ENCODE data around the gene SGTB. TPM values are rescaled to one million over a fixed set of nuclear protein-coding genes. Genes with fewer than 3 reads are reported as not detected.
"Not testable (repeated sequence)": the region's sequence is repeated elsewhere in the genome, so short reads cannot be mapped to it uniquely, and the experiment has no call there.

Gene SGTB
- polyA plus RNA-seq, 1 donor = 4.3 TPM

DNA sequence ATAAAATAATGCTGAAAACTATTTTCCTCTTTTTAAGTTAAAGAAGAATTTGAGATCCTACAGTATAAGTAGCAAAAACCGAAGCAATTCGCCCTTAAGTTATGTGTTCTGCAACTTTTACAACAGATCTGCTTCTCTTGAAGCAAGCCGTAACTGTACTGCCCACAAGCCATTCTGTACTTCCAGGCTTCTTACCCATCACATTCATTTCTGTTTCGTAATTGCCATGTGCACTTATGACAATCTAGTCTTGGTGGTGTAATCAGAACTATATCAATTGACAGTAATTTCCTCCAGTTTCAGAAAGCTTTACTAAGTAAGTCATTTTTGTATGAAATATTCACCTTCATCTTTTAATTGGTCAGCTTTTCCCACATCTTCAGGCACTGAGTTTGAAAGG lies 13.8 kb downstream of the SGTB start:
- H3K4me1 ChIP-seq (ENCODE audit: control insufficient read depth, insufficient read depth, low read length) = no peaks in the 10 kb centered on the region
- no peak overlapping the region for H3K27ac ChIP-seq (ENCODE audit: low read length)
- H3K27me3 ChIP-seq (ENCODE audit: control insufficient read depth, insufficient read depth, low read length) = no peaks in the 10 kb centered on the region
- no peak overlapping the region for H3K4me3 ChIP-seq (ENCODE audit: low read length)
- H3K9me3 ChIP-seq (ENCODE audit: control insufficient read depth, low read depth, low read length) = no peaks in the 10 kb centered on the region
- 80% methylated on average over 1 of the region's 4 CpGs for WGBS (ENCODE audit: insufficient coverage, low lambda C conversion rate)
- no peak for DNase-seq
- H3K36me3 ChIP-seq (ENCODE audit: control insufficient read depth, insufficient read depth, low read length) = no peaks in the 10 kb centered on the region

DNA sequence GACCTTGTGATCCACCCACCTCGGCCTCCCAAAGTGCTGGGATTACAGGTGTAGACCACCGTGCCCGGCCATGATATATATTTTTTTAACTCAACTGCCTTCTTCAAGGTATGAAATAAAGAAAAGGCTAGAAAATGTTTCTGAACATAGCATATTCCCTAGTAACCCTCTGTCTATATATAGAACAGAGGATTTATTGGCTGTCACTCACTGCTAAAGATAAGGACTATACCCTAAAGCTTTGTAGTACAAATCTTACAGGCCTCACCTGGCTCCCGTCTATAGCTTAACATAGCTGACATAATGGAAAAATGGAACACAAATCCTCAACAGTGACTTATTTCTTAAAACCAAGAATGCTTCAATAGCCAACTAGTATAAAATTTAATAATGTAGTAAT lies 14.2 kb downstream of the SGTB start:
- Histone ChIP-seq H3K9me3 (ENCODE audit: control insufficient read depth, low read depth, low read length) (no peaks in the 10 kb centered on the region), H3K4me1 (ENCODE audit: control insufficient read depth, insufficient read depth, low read length) (no peaks in the 10 kb centered on the region), H3K4me3 (ENCODE audit: low read length) (no peak overlapping the region), H3K27ac (ENCODE audit: low read length) (no peak overlapping the region), H3K27me3 (ENCODE audit: control insufficient read depth, insufficient read depth, low read length) (no peaks in the 10 kb centered on the region), H3K36me3 (ENCODE audit: control insufficient read depth, insufficient read depth, low read length) (no peaks in the 10 kb centered on the region)
- DNase-seq = peak in 1 of 2 donors; percentile 15
- no CpG with 5 or more reads among the region's 4 CpGs for WGBS (ENCODE audit: insufficient coverage, low lambda C conversion rate)

DNA sequence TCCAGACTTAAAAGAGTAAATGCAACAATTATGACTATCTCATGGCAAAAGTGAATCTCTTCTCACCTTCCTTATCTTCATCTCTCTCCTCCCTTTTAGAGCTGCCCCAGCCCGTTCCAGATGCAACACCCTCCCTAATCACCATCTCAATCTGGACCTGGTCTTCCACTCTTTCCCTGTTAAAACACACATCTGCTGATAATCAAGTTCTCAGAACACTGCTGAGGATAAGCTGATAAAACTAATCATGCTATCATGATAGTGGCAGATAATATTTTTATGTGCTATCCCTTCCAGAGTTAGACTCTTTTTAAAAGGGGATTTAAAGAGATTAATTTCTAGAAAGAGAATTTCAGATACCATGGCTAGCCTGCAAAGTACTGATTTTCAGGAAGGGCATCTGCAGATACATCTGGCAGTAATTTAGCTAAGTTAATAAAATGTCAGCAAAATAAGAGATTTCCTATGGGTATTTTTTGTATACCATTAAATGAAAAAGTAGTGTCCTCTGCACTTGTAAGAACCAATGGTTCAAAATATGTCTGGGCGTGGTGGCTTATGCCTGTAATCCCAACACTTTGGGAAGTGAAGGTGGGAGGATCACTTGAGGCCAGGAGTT lies 17.2 kb downstream of the SGTB start:
- Histone ChIP-seq H3K36me3 (ENCODE audit: control insufficient read depth, insufficient read depth, low read length) (no peaks in the 10 kb centered on the region), H3K4me1 (ENCODE audit: control insufficient read depth, insufficient read depth, low read length) (no peaks in the 10 kb centered on the region), H3K4me3 (ENCODE audit: low read length) (no peak overlapping the region), H3K27ac (ENCODE audit: low read length) (no peak overlapping the region), H3K27me3 (ENCODE audit: control insufficient read depth, insufficient read depth, low read length) (no peaks in the 10 kb centered on the region), H3K9me3 (ENCODE audit: control insufficient read depth, low read depth, low read length) (no peaks in the 10 kb centered on the region)
- DNase-seq = no peak
- WGBS (ENCODE audit: insufficient coverage, low lambda C conversion rate) = no CpG with 5 or more reads among the region's 2 CpGs

DNA sequence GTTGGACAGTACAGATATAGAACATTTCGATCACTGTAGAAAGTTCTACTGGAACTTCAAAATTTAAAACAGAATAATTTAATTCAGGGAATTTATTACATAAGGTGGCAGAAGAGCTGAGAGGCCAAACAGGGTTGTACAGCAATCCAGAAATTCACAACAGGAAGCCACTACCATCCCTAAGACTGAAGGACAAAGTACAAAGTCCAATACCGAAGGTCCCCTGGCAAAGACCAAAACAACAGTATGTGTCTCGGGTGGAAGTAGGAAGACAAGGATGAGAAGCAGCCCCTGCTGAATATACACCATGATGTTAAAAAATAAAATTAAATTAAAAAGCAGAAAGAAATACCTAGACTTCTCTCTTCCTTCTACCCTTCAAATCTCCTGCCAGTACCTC lies 19.9 kb downstream of the SGTB start:
- Histone ChIP-seq H3K9me3 (ENCODE audit: control insufficient read depth, low read depth, low read length) (no peaks in the 10 kb centered on the region), H3K27me3 (ENCODE audit: control insufficient read depth, insufficient read depth, low read length) (no peaks in the 10 kb centered on the region), H3K27ac (ENCODE audit: low read length) (no peak overlapping the region), H3K4me1 (ENCODE audit: control insufficient read depth, insufficient read depth, low read length) (no peaks in the 10 kb centered on the region), H3K4me3 (ENCODE audit: low read length) (no peak overlapping the region), H3K36me3 (ENCODE audit: control insufficient read depth, insufficient read depth, low read length) (no peaks in the 10 kb centered on the region)
- no CpG with 5 or more reads among the region's 3 CpGs for WGBS (ENCODE audit: insufficient coverage, low lambda C conversion rate)
- peak in 1 of 2 donors; percentile 23 for DNase-seq

DNA sequence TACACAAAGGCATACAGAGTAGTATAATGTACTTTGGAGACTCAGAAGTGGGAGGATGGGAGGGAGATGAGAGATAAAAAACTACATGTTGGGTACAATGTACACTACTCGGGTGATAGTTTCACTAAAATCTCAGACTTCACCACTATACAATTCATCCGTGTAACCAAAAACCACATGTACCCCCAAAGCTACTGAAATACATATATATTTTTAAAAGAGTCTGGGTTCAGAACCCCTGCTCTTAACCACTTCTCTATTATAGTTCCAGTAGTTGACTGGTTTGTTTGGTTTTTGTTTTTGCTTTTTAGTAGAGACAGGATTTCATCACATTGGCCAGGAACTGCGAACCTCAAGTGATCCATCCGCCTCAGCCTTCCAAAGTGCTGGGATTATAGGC lies 22.6 kb downstream of the SGTB start:
- no peaks in the 10 kb centered on the region for H3K27me3 ChIP-seq (ENCODE audit: control insufficient read depth, insufficient read depth, low read length)
- H3K36me3 ChIP-seq (ENCODE audit: control insufficient read depth, insufficient read depth, low read length) = no peaks in the 10 kb centered on the region
- no peak overlapping the region for H3K4me3 ChIP-seq (ENCODE audit: low read length)
- no peak overlapping the region for H3K27ac ChIP-seq (ENCODE audit: low read length)
- H3K4me1 ChIP-seq (ENCODE audit: control insufficient read depth, insufficient read depth, low read length) = no peaks in the 10 kb centered on the region
- DNase-seq = no peak
- 100% methylated on average over 2 of the region's 4 CpGs for WGBS (ENCODE audit: insufficient coverage, low lambda C conversion rate)
- H3K9me3 ChIP-seq (ENCODE audit: control insufficient read depth, low read depth, low read length) = no peaks in the 10 kb centered on the region

DNA sequence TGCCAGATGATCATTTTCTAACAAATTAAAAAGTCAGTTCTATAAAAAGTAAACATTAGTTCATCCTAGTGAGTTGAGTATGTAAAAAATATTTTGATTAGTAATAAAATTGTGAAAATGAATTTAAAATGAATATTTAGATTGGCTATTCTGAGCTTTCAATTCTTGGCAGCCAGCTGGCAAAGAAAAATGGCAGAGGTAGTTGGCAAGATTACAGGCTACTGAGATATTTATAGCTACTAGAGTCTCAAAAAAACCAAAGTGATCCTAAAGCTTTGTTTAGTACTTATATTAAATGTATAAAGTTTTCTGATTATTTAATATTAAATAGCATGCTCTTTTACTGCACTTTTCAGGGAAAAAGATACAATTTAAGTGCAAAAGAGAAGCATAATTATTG lies 25.0 kb downstream of the SGTB start:
- Histone ChIP-seq H3K9me3 (ENCODE audit: control insufficient read depth, low read depth, low read length) (no peaks in the 10 kb centered on the region), H3K4me1 (ENCODE audit: control insufficient read depth, insufficient read depth, low read length) (no peaks in the 10 kb centered on the region), H3K27me3 (ENCODE audit: control insufficient read depth, insufficient read depth, low read length) (no peaks in the 10 kb centered on the region), H3K4me3 (ENCODE audit: low read length) (no peak overlapping the region), H3K27ac (ENCODE audit: low read length) (no peak overlapping the region), H3K36me3 (ENCODE audit: control insufficient read depth, insufficient read depth, low read length) (no peaks in the 10 kb centered on the region)
- no peak for DNase-seq

DNA sequence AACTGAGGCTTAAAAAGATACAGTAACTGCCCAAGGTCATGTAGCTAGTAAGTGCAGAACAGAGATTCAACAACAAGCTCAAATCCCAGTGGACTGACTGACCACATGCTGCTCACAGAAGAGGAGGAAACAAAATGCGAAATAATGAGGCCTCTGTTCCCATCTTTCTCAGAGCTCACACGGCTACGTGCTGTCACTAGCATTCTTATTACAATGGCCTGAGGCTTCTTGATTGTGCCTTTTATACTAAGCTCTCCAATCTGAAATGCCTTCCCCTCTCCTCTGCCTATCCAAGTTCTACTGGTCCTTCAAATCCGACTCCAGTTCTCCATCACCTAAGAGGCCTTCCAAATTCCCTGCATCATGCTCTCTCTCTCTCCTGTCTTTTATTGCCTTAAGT lies 26.0 kb downstream of the SGTB start:
- Histone ChIP-seq H3K27me3 (ENCODE audit: control insufficient read depth, insufficient read depth, low read length) (no peaks in the 10 kb centered on the region), H3K9me3 (ENCODE audit: control insufficient read depth, low read depth, low read length) (no peaks in the 10 kb centered on the region), H3K36me3 (ENCODE audit: control insufficient read depth, insufficient read depth, low read length) (no peaks in the 10 kb centered on the region), H3K4me1 (ENCODE audit: control insufficient read depth, insufficient read depth, low read length) (no peaks in the 10 kb centered on the region), H3K27ac (ENCODE audit: low read length) (no peak overlapping the region), H3K4me3 (ENCODE audit: low read length) (no peak overlapping the region)
- DNase-seq = no peak
- no CpG with 5 or more reads among the region's 4 CpGs for WGBS (ENCODE audit: insufficient coverage, low lambda C conversion rate)

DNA sequence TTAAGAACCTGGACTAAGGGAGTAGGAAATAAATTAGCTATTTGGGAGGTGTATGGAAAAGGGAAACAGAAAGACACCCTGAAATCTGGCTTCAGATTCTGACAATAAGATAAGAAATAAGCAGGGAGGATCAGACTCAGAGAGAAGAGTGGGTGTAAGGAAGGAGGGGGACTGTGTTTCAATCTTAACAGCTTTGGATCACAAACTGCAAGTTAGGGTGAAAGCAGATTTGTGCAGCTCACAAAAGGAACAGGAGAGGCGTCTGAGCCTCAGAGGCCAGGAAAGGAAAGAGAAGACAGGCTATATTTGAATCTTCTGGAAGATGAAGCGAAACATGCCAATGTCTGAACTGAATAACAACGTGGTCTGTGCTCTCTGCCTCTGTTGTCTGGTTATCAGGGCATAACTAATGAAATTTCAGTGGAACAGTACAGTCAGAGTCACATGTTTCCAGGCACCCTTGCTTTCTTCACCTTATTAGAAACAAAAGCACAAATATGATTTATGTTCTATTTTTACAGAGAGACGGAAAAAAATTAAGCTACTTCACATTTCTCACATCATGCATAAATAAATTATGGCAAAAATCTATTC lies 26.6 kb downstream of the SGTB start:
- WGBS (ENCODE audit: insufficient coverage, low lambda C conversion rate) = 67% methylated on average over 1 of the region's 4 CpGs
- no peaks in the 10 kb centered on the region for H3K4me1 ChIP-seq (ENCODE audit: control insufficient read depth, insufficient read depth, low read length)
- no peaks in the 10 kb centered on the region for H3K9me3 ChIP-seq (ENCODE audit: control insufficient read depth, low read depth, low read length)
- no peak overlapping the region for H3K27ac ChIP-seq (ENCODE audit: low read length)
- no peaks in the 10 kb centered on the region for H3K27me3 ChIP-seq (ENCODE audit: control insufficient read depth, insufficient read depth, low read length)
- H3K4me3 ChIP-seq (ENCODE audit: low read length) = no peak overlapping the region
- peak in 1 of 2 donors; percentile 17 for DNase-seq
- no peaks in the 10 kb centered on the region for H3K36me3 ChIP-seq (ENCODE audit: control insufficient read depth, insufficient read depth, low read length)

DNA sequence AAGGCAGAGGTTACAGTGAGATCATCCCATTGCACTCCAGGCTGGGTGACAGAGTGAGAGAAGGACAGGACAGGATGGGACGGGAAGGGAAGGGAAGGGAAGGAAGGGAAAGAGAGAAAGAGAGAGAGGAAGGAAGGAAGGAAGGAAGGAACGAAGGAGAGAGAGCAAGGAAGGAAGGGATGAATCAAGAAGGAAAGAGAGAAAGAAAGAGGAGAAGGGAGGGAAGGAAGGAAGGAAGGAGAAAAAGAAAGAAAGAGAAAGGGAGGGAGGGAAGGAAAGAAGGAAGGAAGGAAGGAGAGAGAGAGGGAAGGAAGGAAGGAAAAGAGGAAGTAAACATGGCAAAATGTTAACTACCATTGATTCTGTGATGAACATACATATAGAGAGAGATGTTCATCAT lies 28.8 kb downstream of the SGTB start:
- no peak overlapping the region for H3K4me3 ChIP-seq (ENCODE audit: low read length)
- WGBS (ENCODE audit: insufficient coverage, low lambda C conversion rate) = 92% methylated on average over 2 of the region's 2 CpGs
- no peaks in the 10 kb centered on the region for H3K27me3 ChIP-seq (ENCODE audit: control insufficient read depth, insufficient read depth, low read length)

DNA sequence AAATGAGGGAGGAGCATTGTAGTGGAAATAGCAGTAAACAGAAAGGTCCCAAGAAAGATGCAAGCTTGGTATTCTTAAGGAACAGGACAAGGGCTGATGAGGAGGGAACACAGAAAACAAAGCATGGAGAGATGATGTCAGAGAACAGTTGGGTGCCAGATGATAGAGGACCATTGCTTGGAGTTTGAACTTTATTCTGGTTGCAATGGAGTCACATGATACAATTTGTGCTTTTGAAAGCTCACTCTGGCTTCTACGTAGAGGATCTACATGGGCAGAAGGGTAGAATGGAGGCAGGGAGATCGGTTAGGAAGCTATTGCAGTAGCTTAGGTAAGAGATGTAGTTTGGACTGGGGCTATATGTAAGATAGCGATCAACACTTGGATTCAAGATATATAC lies 39.8 kb downstream of the SGTB start:
- Histone ChIP-seq H3K36me3 (ENCODE audit: control insufficient read depth, insufficient read depth, low read length) (no peaks in the 10 kb centered on the region), H3K4me3 (ENCODE audit: low read length) (no peak overlapping the region), H3K27me3 (ENCODE audit: control insufficient read depth, insufficient read depth, low read length) (no peaks in the 10 kb centered on the region), H3K4me1 (ENCODE audit: control insufficient read depth, insufficient read depth, low read length) (no peaks in the 10 kb centered on the region), H3K27ac (ENCODE audit: low read length) (no peak overlapping the region), H3K9me3 (ENCODE audit: control insufficient read depth, low read depth, low read length) (no peaks in the 10 kb centered on the region)
- no CpG with 5 or more reads among the region's 3 CpGs for WGBS (ENCODE audit: insufficient coverage, low lambda C conversion rate)
- no peak for DNase-seq

More for the DNA sequence above, 28.8 kb downstream of the SGTB start:
- DNase-seq = no peak
- no peaks in the 10 kb centered on the region for H3K4me1 ChIP-seq (ENCODE audit: control insufficient read depth, insufficient read depth, low read length)
- H3K9me3 ChIP-seq (ENCODE audit: control insufficient read depth, low read depth, low read length) = no peaks in the 10 kb centered on the region
- no peak overlapping the region for H3K27ac ChIP-seq (ENCODE audit: low read length)
- no peaks in the 10 kb centered on the region for H3K36me3 ChIP-seq (ENCODE audit: control insufficient read depth, insufficient read depth, low read length)

DNA sequence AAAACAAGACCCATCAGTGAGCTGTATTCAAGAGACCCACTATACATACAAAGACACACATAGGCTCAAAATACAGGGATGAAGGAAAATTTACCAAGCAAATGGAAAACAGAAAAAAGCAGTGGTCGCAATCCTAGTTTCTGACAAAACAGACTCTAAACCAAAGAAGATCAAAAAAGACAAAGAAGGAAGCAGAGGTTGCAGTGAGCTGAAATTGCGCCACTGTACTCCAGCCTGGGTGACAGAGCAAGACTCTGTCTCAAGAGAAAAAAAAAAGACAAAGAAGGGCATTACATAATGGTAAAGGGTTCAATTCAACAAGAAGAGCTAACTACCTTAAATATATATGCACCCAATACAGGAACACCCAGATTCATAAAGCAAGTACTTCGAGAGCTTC lies 45.9 kb downstream of the SGTB start:
- not testable (repeated sequence) for H3K4me3 ChIP-seq (ENCODE audit: low read length); H3K36me3 ChIP-seq (ENCODE audit: control insufficient read depth, insufficient read depth, low read length); H3K4me1 ChIP-seq (ENCODE audit: control insufficient read depth, insufficient read depth, low read length); DNase-seq; H3K27ac ChIP-seq (ENCODE audit: low read length); H3K27me3 ChIP-seq (ENCODE audit: control insufficient read depth, insufficient read depth, low read length); H3K9me3 ChIP-seq (ENCODE audit: control insufficient read depth, low read depth, low read length)
- WGBS (ENCODE audit: insufficient coverage, low lambda C conversion rate) = 100% methylated on average over 1 of the region's 3 CpGs

Measured in large intestine (tissue), 3 donors.